ENCODE data around the gene ZNF236.

- TF ChIP-seq, protein P1, sequence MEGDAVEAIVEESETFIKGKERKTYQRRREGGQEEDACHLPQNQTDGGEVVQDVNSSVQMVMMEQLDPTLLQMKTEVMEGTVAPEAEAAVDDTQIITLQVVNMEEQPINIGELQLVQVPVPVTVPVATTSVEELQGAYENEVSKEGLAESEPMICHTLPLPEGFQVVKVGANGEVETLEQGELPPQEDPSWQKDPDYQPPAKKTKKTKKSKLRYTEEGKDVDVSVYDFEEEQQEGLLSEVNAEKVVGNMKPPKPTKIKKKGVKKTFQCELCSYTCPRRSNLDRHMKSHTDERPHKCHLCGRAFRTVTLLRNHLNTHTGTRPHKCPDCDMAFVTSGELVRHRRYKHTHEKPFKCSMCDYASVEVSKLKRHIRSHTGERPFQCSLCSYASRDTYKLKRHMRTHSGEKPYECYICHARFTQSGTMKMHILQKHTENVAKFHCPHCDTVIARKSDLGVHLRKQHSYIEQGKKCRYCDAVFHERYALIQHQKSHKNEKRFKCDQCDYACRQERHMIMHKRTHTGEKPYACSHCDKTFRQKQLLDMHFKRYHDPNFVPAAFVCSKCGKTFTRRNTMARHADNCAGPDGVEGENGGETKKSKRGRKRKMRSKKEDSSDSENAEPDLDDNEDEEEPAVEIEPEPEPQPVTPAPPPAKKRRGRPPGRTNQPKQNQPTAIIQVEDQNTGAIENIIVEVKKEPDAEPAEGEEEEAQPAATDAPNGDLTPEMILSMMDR (IDR thresholded peaks at IDR 0.05) = no peak
- TF ChIP-seq POLR2AphosphoS5 (IDR thresholded peaks at IDR 0.05; ENCODE audit: insufficient read depth in 1 of 2, low read depth in 1 of 2) = no peak
These were observed 13.8 kb upstream of the ZNF236 start for GRCh38 chr18:76808561-76808960.

Data from vagina (tissue), 2 donors.